Measurements from ENCODE around the gene SLC25A39. TPM values are rescaled to one million over a fixed set of nuclear protein-coding genes. Genes with fewer than 3 reads are reported as not detected.
"Not testable (repeated sequence)": the region's sequence is repeated elsewhere in the genome, so short reads cannot be mapped to it uniquely, and the experiment has no call there.

The SLC25A39 gene
- total RNA-seq, 4 donors from 2014 or later: 97.7 to 155 (median 129) TPM

DNA sequence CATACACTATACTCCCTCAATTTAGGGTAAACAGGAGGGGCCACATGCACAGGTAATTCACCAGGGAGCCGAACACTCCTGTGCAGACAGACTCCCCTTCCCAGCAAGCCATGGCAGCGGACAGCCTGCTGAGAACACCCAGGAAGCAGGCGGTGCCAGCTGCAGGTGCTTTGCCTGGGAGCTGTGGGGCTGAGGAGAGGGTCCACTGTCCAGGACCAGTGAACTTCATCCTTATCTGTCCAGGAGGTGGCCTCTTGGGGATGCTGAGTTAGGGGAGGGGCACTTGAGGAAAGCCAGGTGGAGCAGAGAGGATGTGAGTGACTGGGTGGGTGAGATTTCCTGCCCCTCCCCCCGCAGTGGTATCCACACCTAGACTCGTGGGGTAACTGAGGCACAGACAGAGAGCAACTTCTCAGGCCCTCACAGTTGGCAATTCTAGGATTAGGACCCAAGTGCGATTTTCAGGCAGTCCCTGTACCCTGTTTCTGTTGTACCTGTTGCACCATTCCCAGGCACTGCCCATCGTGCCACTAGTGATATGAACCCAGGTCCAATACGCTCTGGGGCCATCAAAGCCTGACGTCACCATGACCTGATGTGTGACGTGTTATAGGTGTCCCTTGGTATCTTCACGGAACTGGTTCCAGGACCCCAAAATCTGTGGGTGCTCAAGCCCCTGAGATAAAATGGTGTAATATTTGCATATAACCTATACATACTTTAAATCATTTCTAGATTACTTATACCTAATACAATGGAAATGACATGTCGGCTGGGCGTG, 21.6 kb upstream of the SLC25A39 start:
- peak overlapping the region; percentile 81 to 87 (median 87) for H3K27ac ChIP-seq
- peak overlapping the region; percentile 82 to 96 (median 85) for H3K4me3 ChIP-seq
- no peak for TF ChIP-seq POLR2A (IDR thresholded peaks at IDR 0.05)
- TF ChIP-seq, protein P1, sequence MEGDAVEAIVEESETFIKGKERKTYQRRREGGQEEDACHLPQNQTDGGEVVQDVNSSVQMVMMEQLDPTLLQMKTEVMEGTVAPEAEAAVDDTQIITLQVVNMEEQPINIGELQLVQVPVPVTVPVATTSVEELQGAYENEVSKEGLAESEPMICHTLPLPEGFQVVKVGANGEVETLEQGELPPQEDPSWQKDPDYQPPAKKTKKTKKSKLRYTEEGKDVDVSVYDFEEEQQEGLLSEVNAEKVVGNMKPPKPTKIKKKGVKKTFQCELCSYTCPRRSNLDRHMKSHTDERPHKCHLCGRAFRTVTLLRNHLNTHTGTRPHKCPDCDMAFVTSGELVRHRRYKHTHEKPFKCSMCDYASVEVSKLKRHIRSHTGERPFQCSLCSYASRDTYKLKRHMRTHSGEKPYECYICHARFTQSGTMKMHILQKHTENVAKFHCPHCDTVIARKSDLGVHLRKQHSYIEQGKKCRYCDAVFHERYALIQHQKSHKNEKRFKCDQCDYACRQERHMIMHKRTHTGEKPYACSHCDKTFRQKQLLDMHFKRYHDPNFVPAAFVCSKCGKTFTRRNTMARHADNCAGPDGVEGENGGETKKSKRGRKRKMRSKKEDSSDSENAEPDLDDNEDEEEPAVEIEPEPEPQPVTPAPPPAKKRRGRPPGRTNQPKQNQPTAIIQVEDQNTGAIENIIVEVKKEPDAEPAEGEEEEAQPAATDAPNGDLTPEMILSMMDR (IDR thresholded peaks at IDR 0.05): no peak
- peaks cover 0 to 20% (median 11%) of the 10 kb centered on the region in 4 donors for H3K4me1 ChIP-seq
- no peaks in the 10 kb centered on the region for H3K27me3 ChIP-seq
- peak in 1 of 3 donors; percentile 46 for DNase-seq
- peaks cover 0 to 26% (median 0%) of the 10 kb centered on the region in 3 donors for H3K36me3 ChIP-seq
- H3K9me3 ChIP-seq: no peaks in the 10 kb centered on the region

DNA sequence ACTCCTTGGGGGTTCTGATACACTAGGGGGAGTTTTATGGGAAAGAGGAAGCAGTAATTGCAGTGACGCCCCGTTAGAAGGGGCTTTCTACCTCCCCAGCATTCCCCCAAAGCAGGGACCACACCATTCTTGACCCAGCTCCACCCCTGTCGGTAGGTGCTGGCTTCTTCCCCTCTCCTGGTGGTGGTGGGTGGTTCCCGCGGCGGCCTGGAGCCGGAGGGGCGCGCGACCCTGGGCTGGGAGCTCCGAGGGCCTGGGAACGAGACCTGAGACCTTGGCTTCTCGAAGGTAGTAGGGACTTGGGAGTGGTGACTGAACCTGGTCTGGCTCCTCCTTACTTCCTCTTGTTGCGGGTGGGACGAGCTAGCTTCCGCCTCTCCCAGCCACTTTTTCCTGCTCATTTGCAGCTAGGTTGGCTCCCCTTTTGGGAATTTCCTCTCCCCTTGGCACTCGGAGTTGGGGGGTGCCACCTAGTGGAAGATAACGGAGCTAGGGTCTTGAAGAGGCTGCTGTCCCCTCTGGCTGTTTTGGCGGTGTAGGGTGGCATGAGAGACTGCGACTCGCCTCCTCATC, 20.9 kb upstream of the SLC25A39 start:
- no peaks in the 10 kb centered on the region for H3K9me3 ChIP-seq
- H3K27ac ChIP-seq: peak overlapping the region; percentile 81 to 87 (median 87)
- no peaks in the 10 kb centered on the region for H3K27me3 ChIP-seq
- H3K36me3 ChIP-seq: peaks cover 0 to 18% (median 0%) of the 10 kb centered on the region in 3 donors
- H3K4me3 ChIP-seq: peak overlapping the region; percentile 82 to 96 (median 85)
- no peak for TF ChIP-seq POLR2A (IDR thresholded peaks at IDR 0.05)
- TF ChIP-seq, protein P1 (IDR thresholded peaks at IDR 0.05): peak; percentile 22 to 76 (median 34)
- H3K4me1 ChIP-seq: peaks cover 0 to 20% (median 11%) of the 10 kb centered on the region in 4 donors
- peak; percentile 64 to 85 (median 82) for DNase-seq

DNA sequence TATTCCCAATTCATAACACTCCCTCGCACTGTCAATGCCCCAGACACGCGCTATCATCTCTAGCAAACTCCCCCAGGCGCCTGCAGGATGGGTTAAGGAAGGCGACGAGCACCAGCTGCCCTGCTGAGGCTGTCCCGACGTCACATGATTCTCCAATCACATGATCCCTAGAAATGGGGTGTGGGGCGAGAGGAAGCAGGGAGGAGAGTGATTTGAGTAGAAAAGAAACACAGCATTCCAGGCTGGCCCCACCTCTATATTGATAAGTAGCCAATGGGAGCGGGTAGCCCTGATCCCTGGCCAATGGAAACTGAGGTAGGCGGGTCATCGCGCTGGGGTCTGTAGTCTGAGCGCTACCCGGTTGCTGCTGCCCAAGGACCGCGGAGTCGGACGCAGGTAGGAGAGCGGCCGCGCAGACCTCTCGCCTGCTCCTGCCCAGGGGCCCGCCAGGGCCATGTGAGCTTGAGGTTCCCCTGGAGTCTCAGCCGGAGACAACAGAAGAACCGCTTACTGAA, 20.4 kb upstream of the SLC25A39 start, which contains the start of gene GRN:
GRN (plus strand) TSS at position 364 of the 515 bp plus-strand sequence. CDS start 3,863 bp downstream, outside the sequence.
- Histone ChIP-seq H3K27ac (peak within 1 kb of the TSS; percentile 81 to 87 (median 87)), H3K4me1 (peaks cover 0 to 20% (median 11%) of the 10 kb centered on the region in 4 donors), H3K4me3 (peak within 1 kb of the TSS; percentile 82 to 96 (median 85)), H3K9me3 (no peaks in the 10 kb centered on the region), H3K27me3 (no peaks in the 10 kb centered on the region), H3K36me3 (peaks cover 0 to 13% (median 0%) of the 10 kb centered on the region in 3 donors)
- TF ChIP-seq POLR2A (IDR thresholded peaks at IDR 0.05): peak; percentile 77 to 85
- TF ChIP-seq, protein P1 (IDR thresholded peaks at IDR 0.05): peak in 1 of 6 experiments; percentile 2
- DNase-seq: peak; percentile 93 to 98 (median 94)

DNA sequence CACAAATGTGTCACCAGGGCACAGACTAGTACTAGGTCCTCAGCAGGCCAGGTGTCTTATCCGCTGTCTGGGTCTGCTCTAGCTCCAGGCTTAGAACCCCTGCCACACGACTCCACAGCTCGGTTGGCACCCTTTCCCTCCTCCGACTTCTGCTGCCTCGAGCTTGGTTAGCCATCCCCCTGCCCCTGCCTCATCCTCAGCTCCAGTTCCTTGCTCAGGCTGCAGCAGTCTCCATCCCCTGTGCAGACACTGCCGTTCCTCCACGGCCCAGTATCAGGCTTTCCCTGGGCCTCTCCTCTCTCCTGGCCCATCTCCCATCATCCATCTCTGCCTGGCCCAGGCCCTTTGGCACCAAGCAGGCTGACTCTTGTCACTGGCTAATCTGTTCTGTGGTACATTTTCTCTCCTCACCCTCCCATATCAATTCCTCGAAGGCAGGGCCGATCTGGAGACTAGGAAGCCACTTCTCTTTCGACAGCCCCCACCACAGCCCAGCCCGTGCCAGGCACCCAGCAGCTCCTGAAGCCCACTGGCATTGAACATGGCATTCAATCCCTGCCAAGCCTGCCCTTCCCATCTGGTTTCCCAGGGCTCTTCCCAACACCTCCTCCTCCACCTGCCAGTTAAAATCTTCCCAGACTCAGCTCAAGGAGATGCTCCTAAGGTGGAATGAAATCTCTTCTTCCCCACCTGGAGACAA, 19.0 kb upstream of the SLC25A39 start:
- Histone ChIP-seq H3K9me3 (no peaks in the 10 kb centered on the region), H3K36me3 (no peaks in the 10 kb centered on the region), H3K4me3 (no peak overlapping the region), H3K4me1 (peaks cover 0 to 20% (median 6%) of the 10 kb centered on the region in 4 donors), H3K27me3 (no peaks in the 10 kb centered on the region), H3K27ac (no peak overlapping the region)
- TF ChIP-seq, protein P1 (IDR thresholded peaks at IDR 0.05): no peak
- no peak for TF ChIP-seq POLR2A (IDR thresholded peaks at IDR 0.05)
- no peak for DNase-seq

DNA sequence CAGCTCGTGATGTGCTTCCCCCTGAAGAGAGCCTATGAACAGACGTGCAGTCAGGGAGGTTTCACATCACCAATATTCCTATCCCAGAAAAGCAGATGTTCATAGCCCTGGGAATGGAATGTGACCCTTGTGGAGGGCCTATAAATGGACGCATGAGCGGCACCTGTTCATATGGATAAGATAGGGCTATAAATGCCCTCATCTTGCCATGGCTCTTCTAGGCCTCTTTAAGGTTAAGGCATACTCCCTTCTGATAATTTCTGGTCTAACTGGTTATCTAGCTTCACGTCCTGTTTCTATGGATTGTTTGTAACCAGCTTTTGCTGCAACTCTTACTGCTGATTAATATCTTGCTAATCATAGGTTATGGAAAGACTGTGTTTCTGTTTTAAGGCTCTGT, 15.9 kb upstream of the SLC25A39 start:
- not testable (repeated sequence) for H3K9me3 ChIP-seq, H3K4me1 ChIP-seq, DNase-seq, H3K27ac ChIP-seq, H3K27me3 ChIP-seq, H3K36me3 ChIP-seq, H3K4me3 ChIP-seq

All from Peyer's patch (tissue), 4 donors.